ENCODE results near the gene PURA.

Gene PURA

GRCh38 chr5:140110646-140110957 is 3.3 kb upstream of the PURA start:
- DNase-seq = no peak

GRCh38 chr5:140111011-140111858 is 2.7 kb upstream of the PURA start:
- DNase-seq = no peak

- no peak for DNase-seq
These were observed 1.9 kb upstream of the PURA start for GRCh38 chr5:140111859-140112551.

- DNase-seq = peak; percentile 68
These were observed 1.2 kb upstream of the PURA start for GRCh38 chr5:140112685-140113179.

GRCh38 chr5:140113180-140113698 is 670 bp upstream of the PURA start:
- no peak for DNase-seq

GRCh38 chr5:140114341-140115185 is 654 bp downstream of the PURA start:
- DNase-seq = peak; percentile 65

- DNase-seq = no peak
These were observed 1.2 kb downstream of the PURA start for GRCh38 chr5:140115186-140115500.

- no peak for DNase-seq
These were observed 2.8 kb downstream of the PURA start for GRCh38 chr5:140116716-140117115.

- DNase-seq = no peak
These were observed 3.6 kb downstream of the PURA start for GRCh38 chr5:140117523-140117922.

GRCh38 chr5:140118302-140118936 is 4.5 kb downstream of the PURA start:
- DNase-seq = no peak

- no peak for DNase-seq
These were observed 11.7 kb downstream of the PURA start, which contains the start of gene IGIP for GRCh38 chr5:140125637-140126036. TSS of gene IGIP (plus strand) at chr5:140125937. CDS start at chr5:140128477, 2,540 bp downstream.

GRCh38 chr5:140126315-140127012 is 12.6 kb downstream of the PURA start:
- DNase-seq = no peak

- no peak for DNase-seq
These were observed 14.5 kb downstream of the PURA start for GRCh38 chr5:140128376-140128775.

GRCh38 chr5:140130949-140131733 is 17.2 kb downstream of the PURA start:
- no peak for DNase-seq

- peak; percentile 96 for DNase-seq
These were observed 18.1 kb downstream of the PURA start for GRCh38 chr5:140131967-140132409.

GRCh38 chr5:140133514-140134167 is 19.7 kb downstream of the PURA start:
- DNase-seq = no peak

GRCh38 chr5:140134277-140134935 is 20.5 kb downstream of the PURA start:
- DNase-seq = no peak

- no peak for DNase-seq
These were observed 21.2 kb downstream of the PURA start for GRCh38 chr5:140135127-140135526.

GRCh38 chr5:140136624-140137023 is 22.7 kb downstream of the PURA start:
- DNase-seq = no peak

GRCh38 chr5:140140435-140140834 is 26.5 kb downstream of the PURA start:
- no peak for DNase-seq

Data from EL (cell line).